HG03108 (cell line): ENCODE measurements around the gene DMD.
A peak's percentile ranks its signal among the peaks of the same experiment; 100 is the strongest.

ENCODE experiments used
- ATAC-seq: cut with Tn5 transposase; IDR thresholded peaks from one replicate; pipeline ENCODE4 v1.9.1; 2021; ENCODE audit warnings: moderate library complexity; ENCODE audit not compliant: unreplicated experiment

Gene DMD

GRCh38 chrX:32514986-32515385 is 696.4 kb downstream of the DMD start:
- ATAC-seq, result peak; percentile 69

- no peak for ATAC-seq
Measured at GRCh38 chrX:32501606-32502005, 709.7 kb downstream of the DMD start.

- no peak for ATAC-seq
Measured at GRCh38 chrX:32496671-32497070, 714.7 kb downstream of the DMD start.

- ATAC-seq, result no peak
Measured at GRCh38 chrX:32495855-32496254, 715.5 kb downstream of the DMD start.

GRCh38 chrX:32489125-32489524 is 722.2 kb downstream of the DMD start:
- ATAC-seq, result no peak

GRCh38 chrX:32483534-32484136 is 727.7 kb downstream of the DMD start:
- ATAC-seq, result no peak

GRCh38 chrX:32480019-32480418 is 731.3 kb downstream of the DMD start:
- ATAC-seq, result no peak

GRCh38 chrX:32472364-32472763 is 739.0 kb downstream of the DMD start:
- ATAC-seq, result no peak

- no peak for ATAC-seq
Measured at GRCh38 chrX:32455704-32456103, 755.6 kb downstream of the DMD start.

GRCh38 chrX:32451954-32452695 is 759.2 kb downstream of the DMD start:
- no peak for ATAC-seq

- ATAC-seq, result peak; percentile 81
Measured at GRCh38 chrX:32448945-32449344, 762.4 kb downstream of the DMD start.

GRCh38 chrX:32448320-32448719 is 763.0 kb downstream of the DMD start:
- ATAC-seq, result peak; percentile 99

GRCh38 chrX:32447640-32448039 is 763.7 kb downstream of the DMD start:
- no peak for ATAC-seq

- ATAC-seq, result no peak
Measured at GRCh38 chrX:32443841-32444240, 767.5 kb downstream of the DMD start.

- no peak for ATAC-seq
Measured at GRCh38 chrX:32421266-32421665, 790.1 kb downstream of the DMD start.

- no peak for ATAC-seq
Measured at GRCh38 chrX:32408389-32408788, 803.0 kb downstream of the DMD start.

- ATAC-seq, result peak; percentile 56
Measured at GRCh38 chrX:32397562-32398216, 813.7 kb downstream of the DMD start.

- no peak for ATAC-seq
Measured at GRCh38 chrX:32395878-32396277, 815.5 kb downstream of the DMD start.

GRCh38 chrX:32392655-32393054 is 818.7 kb downstream of the DMD start:
- ATAC-seq, result no peak

- no peak for ATAC-seq
Measured at GRCh38 chrX:32370456-32371205, 840.7 kb downstream of the DMD start.

- ATAC-seq, result no peak
Measured at GRCh38 chrX:32293962-32294700, 917.2 kb downstream of the DMD start.
